Colonic mucosa (tissue), 4 donors: ENCODE measurements around the gene MTERF4. TPM values are rescaled to one million over a fixed set of nuclear protein-coding genes. Genes with fewer than 3 reads are reported as not detected.
A peak's percentile ranks its signal among the peaks of the same experiment; 100 is the strongest.

Source experiments
- DNase-seq: peaks from one replicate; pipeline ENCODE4 v3.0.0-alpha.2; 2020
- H3K27ac ChIP-seq: fragments of 200-600 bp; one replicate; pipeline ENCODE4 v1.8.0; 2021
- H3K27me3 ChIP-seq: fragments of 200-600 bp; one replicate; pipeline ENCODE4 v1.8.0; 2021
- H3K36me3 ChIP-seq: fragments of 200-600 bp; one replicate; pipeline ENCODE4 v1.8.0; 2021
- H3K4me1 ChIP-seq: fragments of 200-600 bp; one replicate; pipeline ENCODE4 v1.8.0; 2021; ENCODE audit warnings: mild to moderate bottlenecking
- H3K4me3 ChIP-seq: fragments of 200-600 bp; one replicate; pipeline ENCODE4 v1.8.0; 2021
- H3K9ac ChIP-seq, 2 donors: one replicate each; pipeline ENCODE4 v1.7.0; 2013; ENCODE audit warnings: control low read depth in 2 of 2, low read depth in 2 of 2, low read length in 2 of 2
- H3K9me3 ChIP-seq: fragments of 200-600 bp; one replicate; pipeline ENCODE4 v1.8.0; 2021
- CTCF ChIP-seq: fragments of 200-600 bp; IDR thresholded peaks from one replicate; pipeline ENCODE4 v1.8.0; 2022; ENCODE audit warnings: antibody characterized with exemption, mild to moderate bottlenecking
- intact Hi-C: fragments of 100-400 bp; cut with DNase I; formaldehyde crosslinking; loops from one replicate; pipeline ENCODE4 v1.14.1; 2022
- total RNA-seq, 2 donors: library from RNA; stranded (reverse); fragmentation: NEBNext Ultra II Directional in 1 of 2; extraction: Animal tissue kit (Norgen Biotek cat#: 25700) in 1 of 2; gene quantifications; one replicate each; pipeline ENCODE4 v1.2.1, GENCODE V29; 2021
- donor health status: healthy.
- donor health status: DM: no; HTN: no; CAD: no.
- donor health status: DM: no; HTN: no; CAD: no.

The MTERF4 gene
- total RNA-seq, 2 donors from 2014 or later = 20.2 to 25.5 TPM

DNA sequence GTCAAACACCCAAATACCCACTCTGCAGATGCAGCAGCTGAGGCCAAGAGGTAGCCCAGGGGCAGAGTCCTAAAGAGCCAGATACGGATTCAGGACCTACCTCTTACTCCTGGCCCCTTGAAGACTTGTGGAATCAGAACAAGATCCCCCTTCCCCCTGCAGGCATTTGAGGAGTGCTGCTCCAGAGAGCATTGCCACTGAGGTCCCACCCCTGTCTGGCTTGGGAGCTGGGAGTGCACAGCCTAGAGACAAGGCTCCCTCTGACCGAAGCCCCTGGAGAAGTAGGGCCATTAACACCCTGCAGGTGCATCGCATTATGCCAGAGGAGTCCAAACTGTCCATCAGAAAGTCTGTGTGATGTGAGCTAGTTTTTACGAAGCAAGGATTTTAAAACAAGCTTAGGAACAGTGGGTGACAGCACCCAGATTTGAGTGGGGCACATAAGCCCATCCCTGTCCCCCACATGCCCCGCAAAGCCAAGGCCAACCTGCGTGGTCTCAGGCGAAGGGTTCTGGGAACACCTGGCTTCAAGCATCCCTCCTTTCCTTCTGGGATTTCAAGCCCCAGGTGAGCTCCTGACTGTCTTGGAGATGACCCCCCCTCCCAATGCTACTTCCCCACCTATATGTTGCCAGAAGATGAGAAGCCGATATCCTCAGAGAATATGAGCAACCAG is 48.4 kb downstream of the MTERF4 start:
- intact Hi-C loops = no loop called here
- H3K27me3 ChIP-seq = no peaks in the 10 kb centered on the region
- no peak overlapping the region for H3K27ac ChIP-seq
- H3K36me3 ChIP-seq = no peaks in the 10 kb centered on the region
- H3K9me3 ChIP-seq = no peaks in the 10 kb centered on the region
- H3K9ac ChIP-seq = no peak overlapping the region
- no peak for DNase-seq
- H3K4me3 ChIP-seq = no peak overlapping the region
- H3K4me1 ChIP-seq = no peaks in the 10 kb centered on the region
- no peak for TF ChIP-seq CTCF

GRCh38 chr2:241052677-241053360 is 49.3 kb downstream of the MTERF4 start:
- Histone ChIP-seq H3K36me3 (no peaks in the 10 kb centered on the region), H3K9me3 (no peaks in the 10 kb centered on the region), H3K27me3 (no peaks in the 10 kb centered on the region), H3K27ac (no peak overlapping the region), H3K4me1 (no peaks in the 10 kb centered on the region), H3K4me3 (no peak overlapping the region), H3K9ac (no peak overlapping the region)
- intact Hi-C loops = no loop called here
- TF ChIP-seq CTCF = no peak
- DNase-seq = peak; percentile 9

DNA sequence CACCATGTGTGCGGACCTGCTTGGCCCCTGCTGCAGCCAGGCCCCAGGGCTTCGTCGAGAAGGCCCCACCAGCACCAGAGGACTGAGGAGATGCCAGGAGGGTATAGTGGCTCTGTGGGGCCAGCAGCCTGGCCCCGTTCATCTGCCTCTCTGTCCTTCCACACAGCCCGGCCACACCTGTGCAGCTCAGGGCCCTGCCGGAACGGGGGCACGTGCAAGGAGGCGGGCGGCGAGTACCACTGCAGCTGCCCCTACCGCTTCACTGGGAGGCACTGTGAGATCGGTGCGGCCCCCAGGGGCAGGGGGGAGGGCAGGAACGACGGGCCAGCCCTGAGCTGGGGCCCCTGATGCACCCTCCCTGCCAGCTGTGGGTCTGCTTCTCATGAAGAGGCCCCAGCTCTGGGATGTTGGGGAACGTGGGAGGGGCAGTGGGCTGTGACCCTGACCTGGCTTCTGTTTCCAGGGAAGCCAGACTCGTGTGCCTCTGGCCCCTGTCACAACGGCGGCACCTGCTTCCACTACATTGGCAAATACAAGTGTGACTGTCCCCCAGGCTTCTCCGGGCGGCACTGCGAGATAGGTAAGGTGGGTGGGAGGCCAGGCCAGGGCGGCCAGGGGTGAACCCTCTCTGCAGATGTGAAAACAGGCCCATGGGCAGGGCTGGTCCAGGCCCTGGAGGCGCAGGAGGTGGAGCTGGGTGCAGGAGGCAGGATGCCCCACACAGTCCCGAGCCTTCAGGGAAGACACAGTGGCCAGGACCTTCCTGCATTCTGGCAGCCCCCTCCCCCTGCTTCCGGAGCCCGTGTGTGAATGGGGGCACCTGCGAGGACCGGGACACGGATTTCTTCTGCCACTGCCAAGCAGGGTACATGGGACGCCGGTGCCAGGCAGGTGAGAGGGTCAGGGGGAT is 50.3 kb downstream of the MTERF4 start:
- DNase-seq = peak; percentile 14
- Histone ChIP-seq H3K9me3 (no peaks in the 10 kb centered on the region), H3K27ac (no peak overlapping the region), H3K4me1 (no peaks in the 10 kb centered on the region), H3K36me3 (no peaks in the 10 kb centered on the region), H3K9ac (no peak overlapping the region), H3K4me3 (no peak overlapping the region), H3K27me3 (no peaks in the 10 kb centered on the region)
- intact Hi-C loops = no loop called here
- TF ChIP-seq CTCF = no peak

GRCh38 chr2:241050624-241051577 is 51.2 kb downstream of the MTERF4 start:
- intact Hi-C loops = no loop called here
- Histone ChIP-seq H3K36me3 (no peaks in the 10 kb centered on the region), H3K4me3 (no peak overlapping the region), H3K9ac (no peak overlapping the region), H3K4me1 (no peaks in the 10 kb centered on the region), H3K27ac (no peak overlapping the region), H3K9me3 (no peaks in the 10 kb centered on the region), H3K27me3 (no peaks in the 10 kb centered on the region)
- no peak for TF ChIP-seq CTCF
- DNase-seq = peak; percentile 9
